HG03520 (cell line): ENCODE measurements around the gene PCGF6.
"Not testable (repeated sequence)": the region's sequence is repeated elsewhere in the genome, so short reads cannot be mapped to it uniquely, and the experiment has no call there.

Experiments
- ATAC-seq: cut with Tn5 transposase; IDR thresholded peaks from one replicate; pipeline ENCODE4 v1.9.1; 2021; ENCODE audit warnings: mild to moderate bottlenecking, moderate library complexity; ENCODE audit not compliant: unreplicated experiment

The PCGF6 gene

GRCh38 chr10:103350517-103351260 lies at the start of gene PCGF6:
TSS of gene PCGF6 (minus strand) at chr10:103351140. CDS start at chr10:103351066, 74 bp downstream.
- peak; percentile 74 for ATAC-seq

GRCh38 chr10:103397191-103397825 lies 46.4 kb upstream of the PCGF6 start:
- ATAC-seq = no peak

DNA sequence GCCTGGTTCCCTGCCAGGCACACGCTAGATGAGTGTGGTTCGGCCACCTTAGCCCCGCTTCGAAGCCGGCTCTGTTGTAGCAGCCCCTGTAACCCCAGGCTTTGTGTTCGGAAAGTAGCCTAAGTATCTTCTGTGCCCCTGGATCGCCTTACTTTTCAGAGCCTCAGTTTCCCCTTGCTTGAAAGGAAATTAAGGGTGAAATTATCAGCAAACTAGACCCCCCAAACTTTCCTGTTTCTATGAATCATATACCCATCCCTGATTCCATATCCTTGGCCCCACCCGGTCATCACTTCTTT lies 45.8 kb upstream of the PCGF6 start:
- ATAC-seq = no peak

GRCh38 chr10:103396067-103396788 lies 45.3 kb upstream of the PCGF6 start, which contains the start of the genes ATP5MK and PDCD11:
TSS of gene ATP5MK (minus strand) at chr10:103396475. CDS start at chr10:103392457, 4,018 bp downstream.
TSS of gene PDCD11 (plus strand) at chr10:103396626. CDS start at chr10:103398427, 1,801 bp downstream.
- ATAC-seq = peak; percentile 95

GRCh38 chr10:103395754-103396066 lies 44.8 kb upstream of the PCGF6 start:
- ATAC-seq = no peak

GRCh38 chr10:103394180-103394579 lies 43.2 kb upstream of the PCGF6 start:
- ATAC-seq = no peak

- no peak for ATAC-seq
Measured at GRCh38 chr10:103382769-103383168, 31.8 kb upstream of the PCGF6 start.

DNA sequence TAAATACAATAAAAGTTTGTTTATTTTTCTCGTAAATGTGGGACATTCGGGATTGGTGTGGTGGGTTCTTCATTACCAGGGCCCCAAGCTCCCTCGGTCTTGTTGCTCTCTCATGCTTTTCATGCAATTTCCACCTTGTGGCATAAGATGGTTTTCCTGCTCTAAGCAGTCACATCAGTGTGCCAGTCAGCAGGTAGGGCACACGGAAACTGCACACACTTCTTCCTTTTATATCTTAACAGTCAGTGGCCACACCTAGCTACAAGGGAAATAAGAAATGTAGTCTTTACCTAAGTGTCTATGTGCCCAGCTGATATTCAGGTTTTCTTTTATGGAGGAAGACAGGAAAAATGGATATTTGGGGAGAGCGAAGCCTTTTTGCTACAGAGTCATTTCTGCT lies 23.3 kb upstream of the PCGF6 start:
- no peak for ATAC-seq

- ATAC-seq = no peak
Measured at GRCh38 chr10:103373544-103373943, 22.6 kb upstream of the PCGF6 start.

GRCh38 chr10:103367782-103368518 lies 17.0 kb upstream of the PCGF6 start, which contains the start of gene TAF5:
TSS of gene TAF5 (plus strand) at chr10:103367976. CDS start at chr10:103367990, 14 bp downstream.
- peak; percentile 48 for ATAC-seq

DNA sequence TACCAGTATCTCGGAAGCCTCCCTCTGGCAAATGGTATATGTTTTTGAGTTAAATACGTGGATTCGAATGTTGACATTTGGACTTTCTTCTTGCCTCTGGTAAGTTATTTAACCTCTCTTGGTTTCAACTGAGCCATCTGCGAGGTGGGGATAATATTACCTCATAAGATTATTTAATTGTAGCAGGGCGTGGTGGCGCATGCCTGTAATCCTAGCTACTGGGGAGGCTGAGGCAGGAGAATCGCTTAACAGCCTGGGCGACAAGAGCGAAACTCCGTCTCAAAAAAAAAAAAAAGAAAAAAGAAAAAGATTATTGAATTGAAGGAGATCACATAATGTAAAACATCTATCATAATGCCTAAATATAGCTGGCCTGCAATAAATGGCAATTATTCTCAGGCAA lies 16.4 kb upstream of the PCGF6 start:
- no peak for ATAC-seq

DNA sequence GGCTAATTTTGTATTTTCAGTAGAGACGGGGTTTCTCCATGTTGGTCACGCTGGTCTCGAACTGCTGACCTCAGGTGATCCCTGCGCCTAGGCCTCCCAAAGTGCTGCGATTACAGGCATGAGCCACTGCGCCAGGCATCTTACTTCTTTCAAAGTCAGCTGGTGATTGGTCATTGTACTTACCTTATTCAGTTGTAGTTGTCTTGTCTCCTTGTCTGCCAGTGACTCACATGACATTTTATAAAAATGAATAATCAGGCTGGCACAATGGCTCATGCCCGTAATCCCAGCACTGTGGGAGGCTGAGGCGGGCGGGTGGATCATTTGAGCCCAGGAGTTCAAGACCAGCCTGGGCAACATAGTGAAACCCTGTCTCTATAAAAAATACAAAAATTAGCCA lies 9.9 kb upstream of the PCGF6 start:
- not testable (repeated sequence) for ATAC-seq

- ATAC-seq = not testable (repeated sequence)
Measured at GRCh38 chr10:103359493-103359892, 8.6 kb upstream of the PCGF6 start.

GRCh38 chr10:103355906-103356599 lies 5.1 kb upstream of the PCGF6 start:
- no peak for ATAC-seq

DNA sequence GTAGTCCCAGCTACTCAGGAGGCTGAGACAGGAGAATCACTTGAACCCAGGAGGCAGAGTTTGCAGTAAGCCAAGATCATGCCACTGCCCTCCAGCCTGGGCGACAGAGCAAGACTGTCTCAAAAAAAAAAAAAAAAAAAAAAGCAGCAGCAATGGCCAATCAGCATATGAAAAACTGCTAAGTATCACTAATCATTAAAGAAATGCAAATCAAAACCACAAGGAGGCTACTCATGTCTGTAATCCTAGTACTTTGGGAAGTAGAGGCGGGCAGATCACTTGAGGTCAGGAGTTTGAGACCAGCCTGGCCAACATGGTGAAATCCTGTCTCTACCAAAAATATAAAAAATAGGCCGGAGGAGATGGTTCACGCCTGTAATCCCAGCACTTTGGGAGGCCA lies 3.6 kb upstream of the PCGF6 start:
- not testable (repeated sequence) for ATAC-seq

GRCh38 chr10:103353281-103353680 lies 2.3 kb upstream of the PCGF6 start:
- no peak for ATAC-seq

DNA sequence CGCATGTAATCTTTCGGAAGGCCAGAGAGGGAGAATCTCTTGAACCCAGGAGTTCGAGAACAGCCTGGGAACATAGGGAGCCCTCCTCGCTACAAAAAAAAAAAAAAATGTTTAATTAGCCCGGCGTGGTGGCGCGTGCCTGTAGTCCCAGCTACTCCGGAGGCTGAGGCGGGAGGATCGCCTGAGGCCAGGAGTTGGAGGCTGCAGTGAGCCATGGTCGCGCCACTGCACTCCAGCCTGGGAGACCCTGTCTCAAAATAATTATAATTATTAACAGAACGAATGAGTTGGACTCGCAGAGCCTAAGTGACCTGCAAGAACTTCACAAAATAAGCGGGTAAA lies 794 bp downstream of the PCGF6 start:
- ATAC-seq = no peak

DNA sequence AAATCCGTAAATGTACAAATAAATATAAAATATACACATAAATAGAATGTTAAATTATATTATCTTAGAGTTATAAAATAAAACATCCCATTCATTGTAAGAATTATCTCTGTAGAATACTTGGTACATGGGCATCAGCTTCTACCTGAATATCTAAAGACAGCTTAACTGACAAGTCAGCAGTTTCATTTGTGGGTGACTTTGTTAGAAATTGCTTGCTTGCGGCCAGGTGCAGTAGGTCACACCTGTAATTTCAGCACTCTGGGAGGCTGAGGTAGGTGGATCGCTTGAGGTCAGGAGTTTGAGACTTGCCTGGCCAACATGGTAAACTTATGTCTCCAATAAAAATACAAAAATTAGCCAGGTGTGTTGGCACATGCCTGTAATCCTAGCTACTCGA lies 14.6 kb downstream of the PCGF6 start:
- no peak for ATAC-seq

DNA sequence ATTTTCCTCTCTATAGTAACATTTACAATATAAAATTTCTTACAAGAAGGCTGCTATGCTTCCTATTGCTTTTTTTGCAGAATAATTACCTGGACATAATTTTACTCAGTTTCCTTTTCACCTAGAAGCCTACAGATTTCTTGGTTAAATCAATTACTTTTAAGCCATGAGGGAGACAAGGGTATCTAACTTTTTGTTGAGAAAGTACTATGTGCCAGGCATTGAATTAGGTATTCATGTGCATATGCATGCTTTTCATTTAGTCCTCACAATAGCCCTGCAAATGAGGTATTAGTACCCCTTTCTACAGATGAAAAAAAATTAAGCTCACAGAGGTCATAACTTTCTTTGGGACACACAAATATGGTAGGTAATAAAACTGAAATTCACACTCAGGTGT lies 16.4 kb downstream of the PCGF6 start:
- ATAC-seq = no peak

GRCh38 chr10:103333934-103334520 lies 16.9 kb downstream of the PCGF6 start:
- ATAC-seq = no peak
